Rectal smooth muscle tissue (tissue), 1 donor: Measurements from ENCODE around the gene ASRGL1.
A peak's percentile ranks its signal among the peaks of the same experiment; 100 is the strongest.

Source experiments
- H3K27ac ChIP-seq: one replicate; pipeline ENCODE4 v1.7.0; 2013; ENCODE audit warnings: low read depth, low read length, inconsistent platforms
- H3K27me3 ChIP-seq: one replicate; pipeline ENCODE4 v1.7.0; 2013; ENCODE audit warnings: low read length; ENCODE audit not compliant: control insufficient read depth, insufficient read depth
- H3K36me3 ChIP-seq: one replicate; pipeline ENCODE4 v1.7.0; 2013; ENCODE audit warnings: low read length; ENCODE audit not compliant: control insufficient read depth, insufficient read depth
- H3K4me1 ChIP-seq: one replicate; pipeline ENCODE4 v1.7.0; 2013; ENCODE audit warnings: low read length; ENCODE audit not compliant: control insufficient read depth, insufficient read depth
- H3K4me3 ChIP-seq: one replicate; pipeline ENCODE4 v1.7.0; 2013; ENCODE audit warnings: low read length
- H3K9ac ChIP-seq: one replicate; pipeline ENCODE4 v1.7.0; 2013; ENCODE audit warnings: low read length

Gene ASRGL1

GRCh38 chr11:62410972-62411371, 73.7 kb downstream of the ASRGL1 start:
- no peak overlapping the region for H3K27ac ChIP-seq
- no peak overlapping the region for H3K4me3 ChIP-seq
- no peaks in the 10 kb centered on the region for H3K36me3 ChIP-seq
- no peaks in the 10 kb centered on the region for H3K4me1 ChIP-seq
- no peak overlapping the region for H3K9ac ChIP-seq
- no peaks in the 10 kb centered on the region for H3K27me3 ChIP-seq

GRCh38 chr11:62411524-62411923, 74.3 kb downstream of the ASRGL1 start:
- Histone ChIP-seq H3K4me3 (no peak overlapping the region), H3K4me1 (no peaks in the 10 kb centered on the region)

GRCh38 chr11:62413060-62413696, 75.9 kb downstream of the ASRGL1 start:
- Histone ChIP-seq H3K9ac (no peak overlapping the region), H3K27me3 (no peaks in the 10 kb centered on the region), H3K4me3 (no peak overlapping the region), H3K4me1 (peaks cover 1% of the 10 kb centered on the region), H3K27ac (no peak overlapping the region), H3K36me3 (no peaks in the 10 kb centered on the region)

More at GRCh38 chr11:62411524-62411923, 74.3 kb downstream of the ASRGL1 start:
- Histone ChIP-seq H3K9ac (no peak overlapping the region), H3K36me3 (no peaks in the 10 kb centered on the region), H3K27me3 (no peaks in the 10 kb centered on the region), H3K27ac (no peak overlapping the region)

- Histone ChIP-seq H3K4me1 (peaks cover 21% of the 10 kb centered on the region), H3K9ac (no peak overlapping the region), H3K27me3 (no peaks in the 10 kb centered on the region)
Measured at GRCh38 chr11:62416596-62416995, 79.3 kb downstream of the ASRGL1 start.

GRCh38 chr11:62418136-62418535, 80.9 kb downstream of the ASRGL1 start:
- H3K4me1 ChIP-seq, result peaks cover 28% of the 10 kb centered on the region

More at GRCh38 chr11:62416596-62416995, 79.3 kb downstream of the ASRGL1 start:
- Histone ChIP-seq H3K27ac (no peak overlapping the region), H3K4me3 (no peak overlapping the region), H3K36me3 (no peaks in the 10 kb centered on the region)

GRCh38 chr11:62418733-62419132, 81.5 kb downstream of the ASRGL1 start, which contains the start of gene SCGB1A1:
Gene SCGB1A1, plus strand, starts transcription at chr11:62419033. Its CDS starts 63 bp downstream, at chr11:62419096.
- Histone ChIP-seq H3K36me3 (no peaks in the 10 kb centered on the region), H3K27ac (peak within 1 kb of the TSS; percentile 81), H3K4me1 (peaks cover 28% of the 10 kb centered on the region), H3K4me3 (peak within 1 kb of the TSS; percentile 18), H3K9ac (no peak within 1 kb of the TSS), H3K27me3 (no peaks in the 10 kb centered on the region)

More at GRCh38 chr11:62418136-62418535, 80.9 kb downstream of the ASRGL1 start:
- no peak overlapping the region for H3K9ac ChIP-seq
- H3K27ac ChIP-seq, result no peak overlapping the region
- no peak overlapping the region for H3K4me3 ChIP-seq
- H3K27me3 ChIP-seq, result no peaks in the 10 kb centered on the region
- H3K36me3 ChIP-seq, result no peaks in the 10 kb centered on the region

GRCh38 chr11:62419314-62419929, 82.2 kb downstream of the ASRGL1 start:
- H3K27me3 ChIP-seq, result no peaks in the 10 kb centered on the region
- H3K4me3 ChIP-seq, result peak overlapping the region; percentile 18
- no peak overlapping the region for H3K9ac ChIP-seq
- peak overlapping the region; percentile 81 for H3K27ac ChIP-seq
- H3K36me3 ChIP-seq, result no peaks in the 10 kb centered on the region
- peaks cover 28% of the 10 kb centered on the region for H3K4me1 ChIP-seq

GRCh38 chr11:62419943-62420342, 82.7 kb downstream of the ASRGL1 start:
- Histone ChIP-seq H3K4me1 (peaks cover 28% of the 10 kb centered on the region), H3K36me3 (no peaks in the 10 kb centered on the region), H3K4me3 (no peak overlapping the region), H3K9ac (no peak overlapping the region), H3K27ac (peak overlapping the region; percentile 81), H3K27me3 (no peaks in the 10 kb centered on the region)

- Histone ChIP-seq H3K27ac (peak overlapping the region; percentile 32), H3K4me1 (peaks cover 28% of the 10 kb centered on the region), H3K4me3 (no peak overlapping the region)
Measured at GRCh38 chr11:62420882-62421281, 83.6 kb downstream of the ASRGL1 start.

GRCh38 chr11:62421996-62422395, 84.7 kb downstream of the ASRGL1 start:
- Histone ChIP-seq H3K27me3 (no peaks in the 10 kb centered on the region), H3K27ac (peak overlapping the region; percentile 15), H3K4me1 (peaks cover 32% of the 10 kb centered on the region), H3K36me3 (no peaks in the 10 kb centered on the region), H3K9ac (no peak overlapping the region), H3K4me3 (no peak overlapping the region)

More at GRCh38 chr11:62420882-62421281, 83.6 kb downstream of the ASRGL1 start:
- Histone ChIP-seq H3K36me3 (no peaks in the 10 kb centered on the region), H3K9ac (no peak overlapping the region), H3K27me3 (no peaks in the 10 kb centered on the region)

- no peak overlapping the region for H3K9ac ChIP-seq
- no peak overlapping the region for H3K27ac ChIP-seq
- H3K4me1 ChIP-seq, result peaks cover 32% of the 10 kb centered on the region
- H3K27me3 ChIP-seq, result no peaks in the 10 kb centered on the region
- H3K4me3 ChIP-seq, result no peak overlapping the region
- no peaks in the 10 kb centered on the region for H3K36me3 ChIP-seq
Measured at GRCh38 chr11:62423012-62423411, 85.8 kb downstream of the ASRGL1 start.

- H3K4me1 ChIP-seq, result peaks cover 31% of the 10 kb centered on the region
- no peaks in the 10 kb centered on the region for H3K27me3 ChIP-seq
- no peak overlapping the region for H3K9ac ChIP-seq
- no peak overlapping the region for H3K4me3 ChIP-seq
- H3K27ac ChIP-seq, result peak overlapping the region; percentile 69
- no peaks in the 10 kb centered on the region for H3K36me3 ChIP-seq
Measured at GRCh38 chr11:62427630-62428233, 90.5 kb downstream of the ASRGL1 start.
